ENCODE measurements around the gene CNNM1.

The CNNM1 gene

GRCh38 chr10:99372546-99373271 lies 43.6 kb downstream of the CNNM1 start:
- H3K4me3 ChIP-seq (ENCODE audit: low read depth, low read length): no peak overlapping the region
- in situ Hi-C loops (cut with HindIII; ENCODE audit: low sequenced_read_pairs): no loop called here
- TF ChIP-seq CTCF (IDR thresholded peaks at IDR 0.05; ENCODE audit: low read depth, low read length, missing control alignments): no peak
- no peak for DNase-seq (ENCODE audit: low read depth)

GRCh38 chr10:99374526-99374925 lies 45.4 kb downstream of the CNNM1 start:
- no peak overlapping the region for H3K4me3 ChIP-seq (ENCODE audit: low read depth, low read length)
- DNase-seq (ENCODE audit: low read depth): no peak
- in situ Hi-C loops (cut with HindIII; ENCODE audit: low sequenced_read_pairs): no loop called here
- no peak for TF ChIP-seq CTCF (IDR thresholded peaks at IDR 0.05; ENCODE audit: low read depth, low read length, missing control alignments)

- no peak for TF ChIP-seq CTCF (IDR thresholded peaks at IDR 0.05; ENCODE audit: low read depth, low read length, missing control alignments)
- in situ Hi-C loops (cut with HindIII; ENCODE audit: low sequenced_read_pairs): no loop called here
- DNase-seq (ENCODE audit: low read depth): no peak
- no peak overlapping the region for H3K4me3 ChIP-seq (ENCODE audit: low read depth, low read length)
These were observed 45.8 kb downstream of the CNNM1 start for GRCh38 chr10:99374972-99375371.

- in situ Hi-C loops (cut with HindIII; ENCODE audit: low sequenced_read_pairs): no loop called here
- DNase-seq (ENCODE audit: low read depth): no peak
- no peak overlapping the region for H3K4me3 ChIP-seq (ENCODE audit: low read depth, low read length)
- no peak for TF ChIP-seq CTCF (IDR thresholded peaks at IDR 0.05; ENCODE audit: low read depth, low read length, missing control alignments)
These were observed 46.3 kb downstream of the CNNM1 start for GRCh38 chr10:99375426-99375825.

GRCh38 chr10:99382176-99382575 lies 53.0 kb downstream of the CNNM1 start:
- H3K4me3 ChIP-seq (ENCODE audit: low read depth, low read length): no peak overlapping the region
- in situ Hi-C loops (cut with HindIII; ENCODE audit: low sequenced_read_pairs): no loop called here
- no peak for TF ChIP-seq CTCF (IDR thresholded peaks at IDR 0.05; ENCODE audit: low read depth, low read length, missing control alignments)
- no peak for DNase-seq (ENCODE audit: low read depth)

- in situ Hi-C loops (cut with HindIII; ENCODE audit: low sequenced_read_pairs): no loop called here
- no peak for TF ChIP-seq CTCF (IDR thresholded peaks at IDR 0.05; ENCODE audit: low read depth, low read length, missing control alignments)
- DNase-seq (ENCODE audit: low read depth): no peak
- no peak overlapping the region for H3K4me3 ChIP-seq (ENCODE audit: low read depth, low read length)
These were observed 57.9 kb downstream of the CNNM1 start for GRCh38 chr10:99387071-99387470.
